NCI-H82 treated with DMSO at 0.1 percent for 48 hours (cell line): ENCODE results near the gene MEFV.
"Not testable (repeated sequence)": the region's sequence is repeated elsewhere in the genome, so short reads cannot be mapped to it uniquely, and the experiment has no call there.

Source experiments
- DNase-seq: peaks from one replicate; lab custom pipeline; 2025; ENCODE audit not compliant: unreplicated experiment; lab: John Stamatoyannopoulos, UW

The MEFV gene

GRCh38 chr16:3256146-3256865, at the start of gene MEFV:
Gene MEFV (minus strand): TSS chr16:3256633. CDS start chr16:3256587, 46 bp downstream.
- no peak for DNase-seq

GRCh38 chr16:3306078-3306477, 49.6 kb upstream of the MEFV start:
- no peak for DNase-seq

GRCh38 chr16:3305109-3306068, 49.0 kb upstream of the MEFV start, which contains the start of the genes TIGD7 and ZNF75A:
Gene TIGD7 (minus strand): TSS chr16:3305430. CDS start chr16:3300614, 4,816 bp downstream.
Gene ZNF75A (plus strand): TSS chr16:3305497. CDS start chr16:3308429, 2,932 bp downstream.
- peak; percentile 75 for DNase-seq

GRCh38 chr16:3304370-3304769, 47.9 kb upstream of the MEFV start:
- no peak for DNase-seq

GRCh38 chr16:3295783-3296182, 39.4 kb upstream of the MEFV start:
- no peak for DNase-seq

- no peak for DNase-seq
Observed at GRCh38 chr16:3295209-3295608, 38.8 kb upstream of the MEFV start.

- no peak for DNase-seq
Observed at GRCh38 chr16:3292604-3293003, 36.2 kb upstream of the MEFV start.

- DNase-seq, result no peak
Observed at GRCh38 chr16:3289998-3290673, 33.7 kb upstream of the MEFV start.

GRCh38 chr16:3285131-3285530, 28.7 kb upstream of the MEFV start:
- no peak for DNase-seq

- no peak for DNase-seq
Observed at GRCh38 chr16:3283543-3284447, 27.4 kb upstream of the MEFV start.

- peak; percentile 98 for DNase-seq
Observed at GRCh38 chr16:3282730-3283542, 26.5 kb upstream of the MEFV start, which contains the start of gene ZNF263. Gene ZNF263 (plus strand): TSS chr16:3283491. CDS start chr16:3283819, 328 bp downstream.

GRCh38 chr16:3282103-3282729, 25.8 kb upstream of the MEFV start:
- peak; percentile 80 for DNase-seq

- DNase-seq, result no peak
Observed at GRCh38 chr16:3281222-3281820, 24.9 kb upstream of the MEFV start.

GRCh38 chr16:3276679-3277078, 20.2 kb upstream of the MEFV start:
- no peak for DNase-seq

GRCh38 chr16:3274947-3275346, 18.5 kb upstream of the MEFV start:
- no peak for DNase-seq

GRCh38 chr16:3274490-3274889, 18.1 kb upstream of the MEFV start:
- peak; percentile 22 for DNase-seq

- not testable (repeated sequence) for DNase-seq
Observed at GRCh38 chr16:3271281-3271680, 14.8 kb upstream of the MEFV start.

GRCh38 chr16:3270718-3271117, 14.3 kb upstream of the MEFV start:
- DNase-seq, result not testable (repeated sequence)
